NCI-H1105 treated with DMSO at 0.1 percent for 48 hours (cell line): ENCODE data around the gene OTOP2.
"Not testable (repeated sequence)": the region's sequence is repeated elsewhere in the genome, so short reads cannot be mapped to it uniquely, and the experiment has no call there.

Experiments
- DNase-seq: peaks from one replicate; lab custom pipeline; 2025; lab: John Stamatoyannopoulos, UW

OTOP2 gene

DNA sequence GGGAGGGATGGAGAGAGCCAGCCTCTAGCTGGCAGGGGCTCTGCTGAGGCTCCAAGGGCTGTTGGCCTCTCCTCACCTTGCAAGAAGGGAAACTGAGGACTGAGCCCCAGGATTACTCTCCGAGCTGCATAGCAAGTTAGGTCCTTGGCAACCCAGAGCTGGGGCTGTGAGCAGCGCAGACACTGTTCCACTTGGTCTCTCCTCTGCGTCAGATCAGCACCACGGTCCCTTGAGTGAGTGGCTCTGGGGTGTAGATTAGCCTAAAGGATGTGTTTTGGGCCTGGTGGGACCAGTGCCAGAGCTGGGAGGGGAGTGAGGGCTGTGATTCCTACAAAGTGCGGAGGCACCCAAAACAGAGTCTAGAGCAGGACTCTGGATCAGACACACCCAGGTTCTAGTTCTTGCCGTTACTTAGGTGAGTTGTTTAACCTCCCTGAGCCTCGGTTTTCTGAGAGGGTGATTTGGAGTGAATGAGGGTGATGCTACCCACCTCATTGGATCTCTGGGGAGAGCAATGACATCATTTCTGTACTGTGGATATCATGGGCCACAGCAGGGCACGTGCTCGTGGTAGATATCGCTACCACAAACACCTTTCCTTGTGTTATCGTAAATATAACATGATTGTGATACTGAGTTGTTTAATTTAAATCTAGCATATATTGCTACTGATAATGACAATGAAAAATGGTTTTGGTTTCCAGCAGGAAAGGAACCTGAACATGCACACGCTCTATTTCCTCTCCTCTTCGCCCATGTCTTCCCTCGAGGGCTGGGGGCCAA, 22.5 kb upstream of the OTOP2 start:
- no peak for DNase-seq

DNA sequence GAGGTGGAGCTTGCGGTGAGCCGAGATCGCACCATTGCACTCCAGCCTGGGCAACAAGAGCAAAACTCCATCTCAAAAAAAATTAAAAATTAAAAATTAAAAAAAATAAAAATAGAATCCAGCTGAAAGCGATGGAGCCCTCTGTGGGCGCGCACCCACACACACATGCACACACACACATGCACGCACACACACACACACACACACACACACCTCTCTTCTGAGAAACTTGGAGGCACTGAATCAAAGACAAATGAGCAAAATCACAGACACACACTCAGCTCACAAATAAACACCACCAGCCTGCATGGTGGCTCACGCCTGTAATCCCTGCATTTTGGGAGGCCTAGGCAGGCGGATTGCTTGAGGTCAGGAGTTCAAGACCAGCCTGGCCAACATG, 21.0 kb upstream of the OTOP2 start:
- no peak for DNase-seq

DNA sequence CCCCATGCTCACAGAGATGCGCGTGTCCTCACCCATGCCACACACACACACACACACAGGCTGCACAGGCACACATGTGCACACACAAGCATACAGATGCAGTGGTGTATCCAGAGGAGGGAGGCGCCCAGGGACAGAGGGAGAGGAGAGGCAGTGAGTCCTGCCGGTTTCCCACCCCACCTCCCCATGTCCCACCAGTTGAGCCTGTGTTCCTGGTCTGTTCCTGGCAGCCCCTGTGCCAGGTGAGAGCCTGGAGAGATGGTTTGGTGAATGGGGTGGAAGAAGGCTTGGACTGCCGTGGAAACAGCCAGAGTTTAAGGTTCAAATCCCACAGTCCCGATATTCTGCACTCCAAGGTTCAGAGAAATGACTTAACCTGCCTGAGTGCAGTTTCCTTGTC, 20.4 kb upstream of the OTOP2 start:
- no peak for DNase-seq

DNA sequence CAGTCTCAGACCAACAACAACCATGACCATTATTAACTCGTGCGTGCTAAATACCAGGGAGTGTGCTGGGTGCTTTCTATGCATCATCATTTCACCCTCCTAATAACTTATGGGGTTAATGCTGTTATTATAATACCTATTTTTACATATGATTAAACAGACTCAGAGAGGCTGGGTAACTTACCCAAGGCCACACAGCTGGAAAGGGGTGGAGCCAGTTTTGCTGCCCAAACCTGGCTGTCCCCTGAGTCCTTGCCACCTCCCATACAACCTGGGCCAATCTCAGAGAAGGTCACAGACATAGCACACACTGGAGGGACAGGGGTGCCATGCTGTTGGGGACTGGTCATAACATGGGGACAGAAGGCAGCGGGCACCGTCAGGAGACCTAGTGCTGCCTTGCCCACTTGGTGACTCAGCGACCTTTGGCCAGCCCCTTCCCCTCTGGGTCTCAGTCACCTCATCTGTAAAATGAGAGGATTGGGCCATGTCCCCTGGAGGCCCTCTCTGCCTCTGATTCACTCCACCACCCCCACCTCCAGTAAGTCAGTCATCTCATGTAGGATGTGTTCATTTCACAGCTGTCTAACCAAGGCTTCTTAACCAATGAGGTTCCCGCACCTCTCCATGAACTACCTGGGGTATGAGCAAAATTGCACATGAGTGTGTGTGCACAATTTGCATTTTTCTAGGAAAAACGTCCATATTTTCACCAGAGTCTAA, 19.2 kb upstream of the OTOP2 start:
- no peak for DNase-seq

GRCh38 chr17:74906214-74906793, 17.8 kb upstream of the OTOP2 start:
- DNase-seq = not testable (repeated sequence)

DNA sequence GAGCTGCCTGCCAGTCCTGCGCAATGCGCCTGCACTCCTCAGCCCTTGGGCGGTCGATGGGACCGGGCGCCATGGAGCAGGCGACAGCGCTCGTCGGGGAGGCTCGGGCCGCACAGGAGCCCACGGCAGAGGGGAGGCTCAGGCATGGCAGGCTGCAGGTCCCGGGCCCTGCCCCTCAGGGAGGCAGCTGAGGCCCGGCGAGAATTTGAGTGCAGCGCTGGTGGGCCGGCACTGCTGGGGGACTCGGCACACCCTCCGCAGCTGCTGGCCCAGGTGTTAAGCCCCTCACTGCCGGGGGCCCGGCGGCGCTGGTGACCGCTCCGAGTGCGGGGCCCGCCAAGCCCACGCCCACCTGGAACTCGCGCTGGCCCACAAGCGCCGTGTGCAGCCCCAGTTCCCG, 17.1 kb upstream of the OTOP2 start:
- DNase-seq = no peak

- DNase-seq = not testable (repeated sequence)
Measured at GRCh38 chr17:74909097-74909496, 15.0 kb upstream of the OTOP2 start.

DNA sequence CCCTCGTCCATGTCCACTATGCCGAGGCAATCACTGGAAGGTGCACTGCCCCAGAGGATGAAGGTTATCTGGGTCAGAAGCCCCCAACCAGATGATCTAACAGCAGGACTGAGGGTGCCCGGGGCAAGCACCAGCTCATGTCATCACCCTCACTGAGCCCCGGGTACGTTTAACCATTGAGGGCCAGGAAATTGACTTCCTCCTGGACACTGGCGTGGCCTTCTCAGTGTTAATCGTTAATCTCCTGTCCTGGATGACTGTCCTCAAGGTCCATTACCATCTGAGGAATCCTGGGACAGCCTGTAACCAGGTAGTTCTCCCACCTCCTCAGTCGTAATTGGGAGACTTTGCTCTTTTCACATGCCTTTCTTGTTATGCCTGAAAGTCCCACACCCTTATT, 12.7 kb upstream of the OTOP2 start:
- not testable (repeated sequence) for DNase-seq

DNA sequence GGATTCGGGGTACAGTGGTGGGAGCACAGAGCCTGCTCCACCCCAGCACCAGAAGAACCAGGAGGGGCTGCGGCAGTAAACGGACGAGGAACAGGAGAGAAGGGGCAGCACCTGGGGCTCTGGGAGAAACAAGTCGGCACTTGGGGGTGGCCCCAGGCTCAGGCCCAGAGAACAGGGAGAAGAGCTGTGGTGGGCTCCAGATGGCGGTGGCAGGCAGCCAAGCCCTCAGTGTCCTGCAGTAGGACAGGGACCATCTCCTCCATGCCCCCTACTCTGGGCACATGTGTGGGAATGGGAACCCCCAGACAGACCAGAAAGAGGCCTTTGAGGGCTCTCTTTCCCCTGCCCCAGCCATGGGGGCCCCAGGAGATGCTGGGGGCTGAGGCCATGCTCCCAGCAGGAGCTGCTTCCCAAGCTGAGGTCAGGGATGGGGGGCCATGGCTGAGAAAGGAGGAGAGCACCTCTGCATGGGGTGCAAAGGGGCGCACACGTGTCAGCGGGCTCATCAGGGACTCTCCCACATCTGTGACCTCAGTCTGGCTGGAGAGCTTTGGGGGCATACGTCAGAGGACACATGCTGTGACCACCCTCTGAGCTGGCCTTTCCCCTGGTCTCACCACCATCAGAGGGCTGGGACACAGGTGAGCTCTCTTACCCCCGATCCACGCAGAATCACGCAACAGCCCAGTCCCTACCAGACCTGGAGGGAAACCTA, 7.8 kb upstream of the OTOP2 start:
- DNase-seq = no peak

DNA sequence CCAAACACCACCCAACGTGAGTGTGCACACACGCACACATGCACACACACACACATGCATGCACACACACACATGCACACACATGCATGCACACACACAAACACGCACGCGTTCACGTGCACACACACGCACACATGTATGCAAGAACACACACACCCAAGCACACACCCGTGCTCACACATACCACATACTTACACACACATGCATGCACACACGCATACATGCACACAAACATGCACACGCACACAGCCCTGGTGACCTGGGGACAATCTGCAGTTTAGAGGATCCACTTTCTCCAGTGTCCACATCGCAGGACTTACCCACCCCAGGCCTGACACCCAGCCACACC, 7.2 kb upstream of the OTOP2 start:
- no peak for DNase-seq

GRCh38 chr17:74917430-74917829, 6.6 kb upstream of the OTOP2 start:
- DNase-seq = no peak

DNA sequence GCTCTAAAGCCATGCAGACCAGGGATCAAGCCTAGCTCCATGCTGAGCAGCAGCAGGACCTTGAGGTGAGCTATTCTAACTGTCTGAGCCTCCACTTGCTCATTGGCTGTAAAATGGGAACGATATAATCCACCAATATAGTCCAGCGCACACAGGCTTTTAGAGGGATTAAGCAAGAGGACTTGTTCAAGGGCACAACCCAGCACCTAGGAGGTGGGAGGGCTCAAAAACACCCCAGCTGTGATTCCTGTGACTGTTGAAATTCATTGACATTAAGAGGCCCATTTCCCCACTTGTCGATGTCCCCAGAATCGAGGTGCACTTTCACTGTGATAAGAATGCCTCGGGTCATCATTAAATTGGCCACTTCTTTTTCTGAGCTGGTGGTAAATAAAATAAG, 5.2 kb upstream of the OTOP2 start:
- no peak for DNase-seq

- DNase-seq = no peak
Measured at GRCh38 chr17:74919440-74920305, 4.4 kb upstream of the OTOP2 start.

GRCh38 chr17:74920306-74920620, 3.8 kb upstream of the OTOP2 start:
- no peak for DNase-seq

DNA sequence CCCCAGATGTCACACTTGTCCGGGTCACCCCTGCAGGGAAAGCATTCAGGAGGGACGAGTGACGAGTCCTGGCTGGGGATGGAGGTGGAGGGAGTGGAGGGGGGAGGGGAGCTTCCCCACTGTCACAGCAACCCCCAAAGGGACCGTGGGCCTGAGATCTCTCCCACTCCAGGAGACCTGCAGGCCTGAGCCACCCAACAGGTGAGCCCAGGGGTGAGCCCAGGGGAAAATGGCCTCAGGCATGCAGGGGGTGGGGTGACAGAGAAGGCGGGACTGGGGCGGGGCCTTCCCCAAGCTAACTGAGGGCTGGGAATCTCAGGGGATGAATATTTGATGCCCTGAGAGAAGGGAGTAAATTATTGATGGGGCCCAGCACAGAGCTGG, 3.4 kb upstream of the OTOP2 start:
- DNase-seq = no peak

DNA sequence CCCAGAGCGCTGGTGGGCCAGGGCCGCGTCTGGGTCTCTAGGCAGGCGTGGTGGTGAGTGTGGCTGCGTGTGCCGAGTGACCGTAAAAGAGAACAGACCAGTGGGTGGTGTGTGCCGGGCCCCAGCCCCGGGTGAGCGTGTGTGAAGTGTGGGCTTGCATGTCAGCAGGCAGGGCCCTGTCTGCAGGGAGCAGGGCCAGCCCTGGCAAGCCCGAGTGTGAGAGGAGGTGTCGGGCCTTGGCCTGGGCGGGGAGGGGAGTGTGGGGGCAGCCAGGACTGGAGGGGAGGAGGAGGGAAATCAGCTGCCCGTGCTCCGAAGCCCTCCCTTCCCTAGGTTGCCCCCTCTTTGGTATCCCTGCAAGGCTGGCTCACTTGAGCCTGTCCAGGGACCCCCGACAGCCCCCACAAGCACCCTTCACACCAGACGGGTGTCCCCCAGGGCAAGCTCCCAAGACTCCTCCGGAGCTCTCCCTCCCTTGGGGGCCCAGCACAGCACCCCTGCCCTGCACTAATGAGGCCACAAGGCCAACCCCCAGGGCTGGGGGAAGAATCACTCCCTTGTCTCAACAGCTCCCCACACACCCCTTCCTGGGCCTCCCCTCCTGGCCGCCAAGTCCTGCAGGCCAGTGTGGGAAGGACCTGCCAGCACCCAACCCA, 2.9 kb upstream of the OTOP2 start:
- DNase-seq = no peak

- DNase-seq = no peak
Measured at GRCh38 chr17:74921769-74922168, 2.3 kb upstream of the OTOP2 start.

DNA sequence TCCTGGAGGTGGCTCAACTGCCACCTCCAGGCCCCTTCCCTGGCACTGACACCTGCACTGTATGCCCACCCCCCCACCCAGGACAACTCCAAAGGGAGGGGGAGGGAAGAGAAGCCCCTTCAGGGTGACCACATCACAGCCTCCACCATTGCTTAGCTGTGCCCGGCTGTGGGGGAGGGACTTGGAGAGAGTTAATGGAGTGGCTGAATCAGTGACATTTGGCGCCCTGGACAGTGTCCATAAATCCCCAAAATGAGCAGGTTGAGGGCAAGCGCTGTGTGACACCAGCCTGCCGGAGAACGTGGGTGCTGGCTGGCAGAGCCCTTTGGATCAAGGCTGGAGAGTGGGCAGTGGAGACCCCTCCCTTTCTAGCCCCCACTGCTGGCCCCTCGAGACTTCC, 1.9 kb upstream of the OTOP2 start:
- DNase-seq = no peak

DNA sequence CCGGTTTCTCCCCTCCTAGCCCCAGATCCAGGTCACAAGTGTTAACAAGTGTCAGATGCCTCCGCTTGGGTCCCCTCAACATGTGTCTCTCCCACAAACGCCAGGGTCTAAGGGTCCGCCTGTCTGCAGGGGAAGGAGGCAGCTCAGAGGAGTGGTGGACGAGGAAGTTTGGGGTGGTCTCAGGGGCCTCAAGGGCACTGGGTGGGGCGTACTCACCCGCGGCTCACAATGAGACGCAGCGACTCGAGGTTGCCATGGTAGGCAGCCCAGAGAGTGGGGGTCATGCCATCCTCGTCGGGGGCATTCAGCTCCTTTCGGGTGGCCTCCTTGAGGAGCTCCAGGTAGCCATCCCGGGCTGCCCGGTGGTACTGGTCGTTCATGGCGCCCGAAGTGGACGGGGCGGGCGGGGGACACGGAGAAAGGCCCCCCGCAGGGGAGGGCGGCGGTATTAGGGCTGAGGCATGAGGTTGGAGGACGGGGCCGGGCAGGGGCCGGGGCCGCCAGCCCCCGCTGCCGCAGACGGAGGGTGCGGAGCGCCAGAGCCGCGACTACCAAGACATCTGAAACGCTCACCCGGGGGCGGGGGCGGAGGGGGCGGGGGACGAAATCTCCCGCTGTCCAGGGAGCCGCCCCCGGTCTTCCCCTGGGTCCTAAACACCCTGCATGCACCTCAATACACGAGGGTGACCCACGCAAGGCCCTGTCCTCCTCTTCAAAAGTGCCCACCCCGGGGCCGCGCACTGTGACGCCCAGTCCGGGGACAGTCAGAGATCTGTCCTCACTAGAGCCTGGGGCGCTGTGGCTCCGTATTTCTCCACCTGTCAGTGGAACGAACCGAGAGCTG, 1.2 kb upstream of the OTOP2 start, which contains the start of gene USH1G:
TSS of gene USH1G (minus strand) at position 562 of the 844 bp plus-strand sequence. CDS start at position 380, 182 bp downstream.
- DNase-seq = no peak

GRCh38 chr17:74923538-74924249, 379 bp upstream of the OTOP2 start:
- DNase-seq = peak; percentile 15
